Endothelial cell of umbilical vein (primary cell): ENCODE measurements around the gene MORC2. TPM values are rescaled to one million over a fixed set of nuclear protein-coding genes. Genes with fewer than 3 reads are reported as not detected.

Experiments used
- BruUV-seq: library from RNA; stranded (reverse); fragments of 400-500 nt; replicated peaks from 2 replicates; lab custom pipeline; 2021; lab: Mats Ljungman, UMichigan
- CTCF ChIA-PET: fragments of 300-600, 350-600 bp; sonication (Branson Sonifier 250); formaldehyde crosslinking; loops from one replicate; lab custom pipeline; 2021; ENCODE audit warnings: antibody characterized with exemption, inconsistent platforms; lab: Charles Lee
- POLR2A ChIA-PET: fragments of 300-600, 350-600 bp; sonication (Branson Sonifier 250); formaldehyde crosslinking; loops from one replicate; lab custom pipeline; 2021; ENCODE audit warnings: antibody characterized with exemption, inconsistent platforms; lab: Charles Lee
- DNase-seq: peaks from one replicate; pipeline ENCODE4 v3.0.0-alpha.2; 2011; ENCODE audit warnings: low read depth, low spot score
- FAIRE-seq: peaks from 2 replicates; lab custom pipeline; 2011; peaks lifted over from hg19 to GRCh38; lab: Jason Lieb, UNC
- H2AFZ ChIP-seq: 2 replicates; pipeline ENCODE4 v1.6.0; 2012; ENCODE audit warnings: low read depth, low read length, control low read depth, inconsistent platforms
- H3K27ac ChIP-seq: 2 replicates; pipeline ENCODE4 v1.5.1; 2011; ENCODE audit warnings: low read depth, mild to moderate bottlenecking, control low read depth, low read length, moderate library complexity; ENCODE audit not compliant: insufficient read depth
- H3K27me3 ChIP-seq, 2 experiments: 2 replicates each; pipeline versions ENCODE4 v1.6.0 to v1.6.1; 2011; ENCODE audit warnings: low read length in 2 of 2, mixed read lengths in 1 of 2; ENCODE audit not compliant: control insufficient read depth in 2 of 2, insufficient read depth in 2 of 2
- H3K36me3 ChIP-seq, 2 experiments: 2 replicates in 1 of 2; 3 replicates in 1 of 2; pipeline ENCODE4 v1.5.1; 2011; ENCODE audit warnings: low read length in 2 of 2, mild to moderate bottlenecking in 1 of 2, moderate library complexity in 1 of 2; ENCODE audit not compliant: control insufficient read depth in 2 of 2, insufficient read depth in 2 of 2; ENCODE audit errors: extremely low read depth in 1 of 2
- H3K4me1 ChIP-seq: 3 replicates; pipeline ENCODE4 v1.5.1; 2011; ENCODE audit warnings: mild to moderate bottlenecking, low read length; ENCODE audit not compliant: control insufficient read depth, insufficient read depth; ENCODE audit errors: extremely low read depth
- H3K4me2 ChIP-seq: 2 replicates; pipeline ENCODE4 v1.6.1; 2011; ENCODE audit warnings: low read length, control low read depth, mixed read lengths; ENCODE audit not compliant: insufficient read depth
- H3K4me3 ChIP-seq, 3 experiments: fragments of 200-600 bp in 1 of 3; sonication (generic), shearing (Covaris generic) in 1 of 3; replicated peaks in 1 of 3; 2 replicates each; pipeline ENCODE4 v1.5.1; 2011 to 2016; ENCODE audit warnings: control low read depth in 3 of 3, low read length in 3 of 3, mild to moderate bottlenecking in 2 of 3, inconsistent platforms in 1 of 3, low read depth in 1 of 3, moderate library complexity in 1 of 3; ENCODE audit not compliant: insufficient read depth in 1 of 3
- H3K79me2 ChIP-seq: 2 replicates; pipeline ENCODE4 v1.6.0; 2012; ENCODE audit warnings: low read length, inconsistent platforms; ENCODE audit not compliant: control insufficient read depth, insufficient read depth
- H3K9ac ChIP-seq: replicated peaks from 2 replicates; pipeline ENCODE3; 2011; ENCODE audit warnings: low read length, control low read depth; ENCODE audit not compliant: insufficient read depth; ENCODE audit errors: extremely low read depth
- H3K9me1 ChIP-seq: replicated peaks from 3 replicates; pipeline ENCODE4 v1.6.0; 2011; ENCODE audit warnings: mild to moderate bottlenecking, low read length; ENCODE audit not compliant: control insufficient read depth, insufficient read depth; ENCODE audit errors: extremely low read depth
- H3K9me3 ChIP-seq: replicated peaks from 2 replicates; pipeline ENCODE4 v1.5.1; 2012; ENCODE audit warnings: low read length, inconsistent platforms; ENCODE audit not compliant: control insufficient read depth, insufficient read depth
- H4K20me1 ChIP-seq: replicated peaks from 2 replicates; pipeline ENCODE3; 2011; ENCODE audit warnings: mild to moderate bottlenecking, low read length; ENCODE audit not compliant: control insufficient read depth, insufficient read depth; ENCODE audit errors: extremely low read depth
- CTCF ChIP-seq, 2 donors: IDR thresholded peaks; 1 replicate in 1 of 2; 2 replicates in 1 of 2; pipeline ENCODE4 v1.5.1; 2011; ENCODE audit warnings: low read length in 2 of 2, mild to moderate bottlenecking in 2 of 2, moderate library complexity in 2 of 2, control low read depth in 1 of 2, inconsistent platforms in 1 of 2, low read depth in 1 of 2; ENCODE audit not compliant: insufficient read depth in 1 of 2; ENCODE audit errors: extremely low read depth in 1 of 2
- EZH2 ChIP-seq: IDR thresholded peaks from 2 replicates; pipeline ENCODE4 v1.6.1; 2012; ENCODE audit warnings: borderline replicate concordance, low read depth, mild to moderate bottlenecking, moderate library complexity, low read length, inconsistent platforms; ENCODE audit not compliant: severe bottlenecking
- FOS ChIP-seq: IDR thresholded peaks from 2 replicates; pipeline ENCODE4 v1.6.1; 2011; ENCODE audit warnings: mild to moderate bottlenecking, low read length, moderate library complexity, borderline replicate concordance; ENCODE audit not compliant: insufficient read depth
- GATA2 ChIP-seq: IDR thresholded peaks from 2 replicates; pipeline ENCODE4 v1.7.0; 2011; ENCODE audit warnings: low read depth, mild to moderate bottlenecking, moderate library complexity, mixed read lengths, low read length; ENCODE audit not compliant: insufficient read length, insufficient read depth
- JUN ChIP-seq: IDR thresholded peaks from 2 replicates; pipeline ENCODE4 v1.6.1; 2011; ENCODE audit warnings: borderline replicate concordance, low read depth; ENCODE audit not compliant: insufficient read length, insufficient read depth
- MYC ChIP-seq: IDR thresholded peaks from one replicate; pipeline ENCODE4 v1.6.1; 2011; ENCODE audit warnings: mild to moderate bottlenecking, low read depth, low read length
- POLR2A ChIP-seq: IDR thresholded peaks from 2 replicates; pipeline ENCODE4 v1.6.1; 2012; ENCODE audit warnings: low read depth, mild to moderate bottlenecking, control low read depth, low read length
- POLR2AphosphoS5 ChIP-seq: IDR thresholded peaks from 2 replicates; pipeline ENCODE4 v1.6.1; 2012; ENCODE audit warnings: low read depth, mild to moderate bottlenecking, control low read depth, low read length, moderate library complexity; ENCODE audit not compliant: insufficient read depth
- dilution Hi-C: fragments of 300-500 bp; cut with MboI; formaldehyde crosslinking; loops from one replicate; pipeline ENCODE4 v1.15.0; 2019; ENCODE audit warnings: low sequenced_read_pairs; ENCODE audit not compliant: extremely low pct_ligation_motif_present
- intact Hi-C: fragments of 100-400 bp; cut with micrococcal nuclease; formaldehyde crosslinking; loops from one replicate; pipeline ENCODE4 v1.10.0; 2022
- polyA plus RNA-seq, 4 experiments: library from polyadenylated mRNA; depleted of rRNA in 3 of 4; stranded (reverse) in 3 of 4; unstranded in 1 of 4; fragments of >200 nt; gene quantifications; 2 replicates each; pipeline versions ENCODE4 v1.2.1 to v1.2.3, GENCODE V29; 2011 to 2012; ENCODE audit warnings: missing spikeins in 1 of 4
- total RNA-seq: library from RNA; stranded (reverse); gene quantifications from 2 replicates; pipeline ENCODE4 v1.2.3, GENCODE V29; 2021

The MORC2 gene
- total and polyA plus RNA-seq, 2 donors (not counting 3 experiments of a cell fraction or from before 2014, with no cell fraction given), result 11.6 to 34.7 TPM

- Histone ChIP-seq H3K79me2 (no peaks in the 10 kb centered on the region), H3K9ac (no peak overlapping the region), H3K4me2 (no peak overlapping the region), H3K4me1 (no peaks in the 10 kb centered on the region), H3K36me3 (no peaks in the 10 kb centered on the region), H3K4me3 (no peak overlapping the region), H3K27me3 (peaks cover 0 to 2% of the 10 kb centered on the region in 2 experiments), H3K9me3 (no peaks in the 10 kb centered on the region), H3K9me1 (no peaks in the 10 kb centered on the region), H4K20me1 (no peaks in the 10 kb centered on the region), H3K27ac (no peak overlapping the region), H2AFZ (no peak overlapping the region)
- intact Hi-C loops, result no loop called here
- dilution Hi-C loops, result no loop called here
- DNase-seq, result no peak
- POLR2A ChIA-PET, result no interaction called here
- CTCF ChIA-PET, result no interaction called here
- BruUV-seq, result no TSS peak
- no peak for TF ChIP-seq GATA2
- no peak for TF ChIP-seq POLR2AphosphoS5
- TF ChIP-seq MYC, result no peak
- TF ChIP-seq EZH2, result no peak
- TF ChIP-seq CTCF (IDR thresholded peaks at IDR 0.05; ENCODE audit: extremely low read depth in 1 of 2, insufficient read depth in 1 of 2, low read depth in 1 of 2, low read length in 2 of 2), result no peak
- TF ChIP-seq POLR2A, result no peak
- no peak for TF ChIP-seq JUN
- no peak for TF ChIP-seq FOS
- peak; percentile 47 for FAIRE-seq
Observed at GRCh38 chr22:30984317-30984716, 15.7 kb upstream of the MORC2 start.
